Tibial nerve (tissue), 4 donors: ENCODE data around the gene PPP6C. TPM values are rescaled to one million over a fixed set of nuclear protein-coding genes. Genes with fewer than 3 reads are reported as not detected.
"Not testable (repeated sequence)": the region's sequence is repeated elsewhere in the genome, so short reads cannot be mapped to it uniquely, and the experiment has no call there.

ENCODE experiments used
- DNase-seq, 2 donors: peaks; one replicate each; pipeline ENCODE4 v3.0.0-alpha.2; 2019; ENCODE audit warnings: low spot score in 2 of 2
- H3K27ac ChIP-seq, 4 donors: fragments of 200-600 bp; sonication (generic) in 3 of 4; one replicate each; pipeline ENCODE4 v1.5.1; 2017 to 2019; ENCODE audit warnings: mild to moderate bottlenecking in 1 of 4
- H3K27me3 ChIP-seq, 2 donors: fragments of 200-600 bp; sonication (generic) in 1 of 2; one replicate each; pipeline versions ENCODE4 v1.5.1 to v1.6.0; 2017 to 2019
- H3K36me3 ChIP-seq, 3 donors: fragments of 200-600 bp; sonication (generic); one replicate each; pipeline ENCODE4 v1.5.1; 2018 to 2019
- H3K4me1 ChIP-seq, 4 donors: fragments of 200-600 bp; sonication (generic) in 3 of 4; one replicate each; pipeline ENCODE4 v1.5.1; 2017 to 2019
- H3K4me3 ChIP-seq, 4 donors: fragments of 200-600 bp; sonication (generic) in 3 of 4; one replicate each; pipeline ENCODE4 v1.5.1; 2017 to 2019; ENCODE audit warnings: mild to moderate bottlenecking in 1 of 4, moderate library complexity in 1 of 4
- H3K9me3 ChIP-seq, 4 donors: fragments of 200-600 bp; sonication (generic) in 3 of 4; one replicate each; pipeline ENCODE4 v1.5.1; 2017 to 2019
- CTCF ChIP-seq, 5 experiments: fragments of 200-600 bp in 3 of 5; fragments of 450-650 bp in 2 of 5; sonication (generic) in 3 of 5; IDR thresholded peaks; one replicate each; pipeline ENCODE4 v1.5.1; 2016 to 2019; ENCODE audit warnings: antibody characterized with exemption in 5 of 5, mild to moderate bottlenecking in 3 of 5, moderate library complexity in 2 of 5
- EP300 ChIP-seq, 2 donors: sonication (generic); formaldehyde crosslinking; IDR thresholded peaks; one replicate each; pipeline ENCODE4 v1.6.1; 2017; ENCODE audit warnings: antibody characterized with exemption in 2 of 2, mild to moderate bottlenecking in 1 of 2
- POLR2A ChIP-seq, 2 donors: fragments of 450-650 bp; IDR thresholded peaks; one replicate each; pipeline ENCODE4 v1.6.1; 2017; ENCODE audit warnings: antibody characterized with exemption in 2 of 2, mild to moderate bottlenecking in 2 of 2, moderate library complexity in 2 of 2
- WGBS, 2 donors: methylation state at CpG; one replicate each; pipeline ENCODE4 v1.1.5; 2018; 5-methylcytosine and 5-hydroxymethylcytosine counted together
- total RNA-seq, 4 donors: library from RNA; depleted of rRNA; stranded (reverse); fragments of >200 nt; gene quantifications; one replicate each; pipeline ENCODE4 v1.1.0, GENCODE V29; 2016

PPP6C gene
- total RNA-seq, 4 donors from 2014 or later, result 30.6 to 32.7 (median 31.6) TPM

DNA sequence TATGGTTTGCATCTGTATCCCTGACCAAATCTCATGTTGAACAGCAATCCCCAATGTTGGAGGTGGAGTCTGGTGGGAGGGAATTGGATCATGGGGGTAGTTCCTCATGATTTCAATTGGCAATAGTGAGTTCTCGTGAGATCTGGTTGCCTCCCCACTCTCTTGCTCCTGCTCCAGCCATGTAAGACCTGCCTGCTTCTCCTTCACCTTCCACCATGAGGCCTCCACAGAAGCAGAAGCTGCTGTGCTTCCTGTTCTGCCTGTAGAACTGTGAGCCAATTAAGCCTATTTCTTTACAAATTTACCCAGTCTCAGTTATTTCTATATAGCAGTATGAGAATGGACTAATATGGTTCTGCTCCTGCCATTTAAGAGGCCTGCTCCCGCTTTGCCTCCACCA lies 79.1 kb downstream of the PPP6C start:
- no peaks in the 10 kb centered on the region for H3K36me3 ChIP-seq
- WGBS, 2 donors, result 90 to 92% methylated on average over 2 of the region's 2 CpGs
- no peak for TF ChIP-seq POLR2A (IDR thresholded peaks at IDR 0.05)
- TF ChIP-seq EP300 (IDR thresholded peaks at IDR 0.05), result no peak
- TF ChIP-seq CTCF (IDR thresholded peaks at IDR 0.05), result no peak
- no peak overlapping the region for H3K27ac ChIP-seq
- H3K4me1 ChIP-seq, result peaks cover 0 to 4% (median 0%) of the 10 kb centered on the region in 4 donors
- H3K9me3 ChIP-seq, result peaks cover 0 to 5% (median 0%) of the 10 kb centered on the region in 4 donors
- H3K4me3 ChIP-seq, result no peak overlapping the region
- DNase-seq, result no peak
- H3K27me3 ChIP-seq, result no peaks in the 10 kb centered on the region

DNA sequence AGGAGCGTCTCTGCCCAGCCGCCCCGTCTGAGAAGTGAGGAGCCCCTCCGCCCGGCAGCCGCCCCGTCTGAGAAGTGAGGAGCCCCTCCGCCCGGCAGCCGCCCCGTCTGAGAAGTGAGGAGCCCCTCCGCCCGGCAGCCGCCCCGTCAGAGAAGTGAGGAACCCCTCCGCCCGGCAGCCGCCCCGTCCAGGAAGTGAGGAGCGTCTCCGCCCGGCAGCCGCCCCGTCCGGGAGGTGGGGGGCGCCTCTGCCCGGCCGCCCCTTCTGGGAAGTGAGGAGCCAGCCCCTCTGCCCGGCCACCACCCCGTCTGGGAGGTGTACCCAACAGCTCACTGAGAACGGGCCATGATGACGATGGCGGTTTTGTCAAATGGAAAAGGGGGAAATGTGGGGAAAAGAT lies 81.1 kb downstream of the PPP6C start:
- H3K27ac ChIP-seq, H3K4me3 ChIP-seq, DNase-seq, H3K27me3 ChIP-seq, H3K9me3 ChIP-seq, H3K36me3 ChIP-seq, H3K4me1 ChIP-seq: not testable (repeated sequence)
- WGBS, 2 donors, result 96 to 98% methylated on average over 8 to 18 of the region's 33 CpGs

GRCh38 chr9:125106285-125106893 lies 83.2 kb downstream of the PPP6C start:
- TF ChIP-seq POLR2A (IDR thresholded peaks at IDR 0.05) (no peak), EP300 (IDR thresholded peaks at IDR 0.05) (no peak), CTCF (IDR thresholded peaks at IDR 0.05) (no peak)
- Histone ChIP-seq H3K27me3 (no peaks in the 10 kb centered on the region), H3K4me1 (peaks cover 0 to 4% (median 0%) of the 10 kb centered on the region in 4 donors), H3K27ac (no peak overlapping the region), H3K9me3 (no peaks in the 10 kb centered on the region), H3K4me3 (no peak overlapping the region), H3K36me3 (no peaks in the 10 kb centered on the region)
- no peak for DNase-seq

- H3K4me3 ChIP-seq, result no peak overlapping the region
- WGBS, 2 donors, result 57 to 61% methylated on average over 3 of the region's 3 CpGs
- peaks cover 0 to 10% (median 0%) of the 10 kb centered on the region in 4 donors for H3K4me1 ChIP-seq
- no peak for DNase-seq
- TF ChIP-seq EP300 (IDR thresholded peaks at IDR 0.05) (no peak), CTCF (IDR thresholded peaks at IDR 0.05) (no peak), POLR2A (IDR thresholded peaks at IDR 0.05) (no peak)
- H3K27ac ChIP-seq, result no peak overlapping the region
- no peaks in the 10 kb centered on the region for H3K27me3 ChIP-seq
- no peaks in the 10 kb centered on the region for H3K9me3 ChIP-seq
- no peaks in the 10 kb centered on the region for H3K36me3 ChIP-seq
These were observed 85.7 kb downstream of the PPP6C start for GRCh38 chr9:125103770-125104460.

DNA sequence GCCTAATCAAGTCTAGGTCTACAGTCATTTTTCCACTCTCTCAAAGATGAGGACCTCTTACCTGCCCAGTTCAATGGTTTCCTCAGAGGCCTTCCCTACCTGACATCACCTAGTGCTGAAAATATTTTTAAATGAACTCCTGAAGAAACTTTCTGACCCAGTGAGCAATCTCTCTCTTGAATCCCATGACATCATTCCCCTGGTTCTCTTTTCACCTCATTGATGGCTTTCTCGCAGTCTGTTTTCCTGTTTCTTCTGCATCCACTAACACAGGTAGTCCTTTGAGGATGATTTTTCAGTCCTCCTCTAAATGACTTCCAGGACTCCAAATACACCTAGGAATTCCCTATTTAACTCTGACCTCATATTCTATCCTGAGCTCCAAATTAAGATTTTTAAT lies 86.6 kb downstream of the PPP6C start:
- Histone ChIP-seq H3K36me3 (no peaks in the 10 kb centered on the region), H3K9me3 (no peaks in the 10 kb centered on the region), H3K27me3 (no peaks in the 10 kb centered on the region), H3K4me1 (peaks cover 0 to 19% (median 0%) of the 10 kb centered on the region in 4 donors), H3K27ac (no peak overlapping the region), H3K4me3 (no peak overlapping the region)
- TF ChIP-seq POLR2A (IDR thresholded peaks at IDR 0.05) (no peak), EP300 (IDR thresholded peaks at IDR 0.05) (no peak), CTCF (IDR thresholded peaks at IDR 0.05) (no peak)
- DNase-seq, result no peak
- WGBS, 2 donors, result 94 to 98% methylated on average over 1 of the region's 1 CpG
